H9 (cell line): ENCODE results near the gene RNF220. TPM values are rescaled to one million over a fixed set of nuclear protein-coding genes. Genes with fewer than 3 reads are reported as not detected.

Source experiments
- DNase-seq: peaks from one replicate; pipeline ENCODE4 v3.0.0-alpha.2; 2017
- H2AFZ ChIP-seq: one replicate; pipeline ENCODE4 v1.6.1; 2013; ENCODE audit warnings: mild to moderate bottlenecking, low read length, control low read depth, moderate library complexity
- H2AK5ac ChIP-seq: 2 replicates; pipeline ENCODE4 v1.6.1; 2013; ENCODE audit warnings: low read length, control low read depth, mixed read lengths; ENCODE audit not compliant: insufficient read length
- H2BK120ac ChIP-seq: one replicate; pipeline ENCODE4 v1.6.1; 2013; ENCODE audit warnings: low read depth, mild to moderate bottlenecking, low read length, control low read depth, inconsistent platforms; ENCODE audit not compliant: poor library complexity, severe bottlenecking
- H2BK12ac ChIP-seq: 2 replicates; pipeline ENCODE4 v1.6.1; 2013; ENCODE audit warnings: low read length, control low read depth, mixed read lengths, low read depth; ENCODE audit not compliant: insufficient read length
- H2BK15ac ChIP-seq: 2 replicates; pipeline ENCODE4 v1.6.1; 2013; ENCODE audit warnings: low read depth, low read length, control low read depth
- H2BK20ac ChIP-seq: one replicate; pipeline ENCODE4 v1.6.1; 2013; ENCODE audit warnings: low read depth, mild to moderate bottlenecking, low read length, control low read depth, inconsistent platforms; ENCODE audit not compliant: poor library complexity, severe bottlenecking
- H2BK5ac ChIP-seq: 2 replicates; pipeline ENCODE4 v1.6.1; 2013; ENCODE audit warnings: low read length, control low read depth, mixed read lengths; ENCODE audit not compliant: insufficient read length
- H3K14ac ChIP-seq: 2 replicates; pipeline ENCODE4 v1.6.1; 2013; ENCODE audit warnings: low read length, control low read depth; ENCODE audit not compliant: insufficient read depth
- H3K18ac ChIP-seq: 2 replicates; pipeline ENCODE4 v1.6.1; 2013; ENCODE audit warnings: low read depth, mild to moderate bottlenecking, mixed read lengths, low read length, control low read depth; ENCODE audit not compliant: insufficient read length
- H3K23ac ChIP-seq: 2 replicates; pipeline ENCODE4 v1.6.1; 2013; ENCODE audit warnings: low read length, control low read depth, mixed read lengths, low read depth; ENCODE audit not compliant: insufficient read length
- H3K23me2 ChIP-seq: 2 replicates; pipeline ENCODE4 v1.6.1; 2013; ENCODE audit warnings: low read depth, mild to moderate bottlenecking, mixed read lengths, low read length, control low read depth; ENCODE audit not compliant: insufficient read length, poor library complexity, severe bottlenecking
- H3K27ac ChIP-seq: 2 replicates; pipeline ENCODE4 v1.5.1; 2013; ENCODE audit warnings: low read length, control low read depth, mixed read lengths, low read depth; ENCODE audit not compliant: insufficient read length
- H3K27me3 ChIP-seq: 2 replicates; pipeline ENCODE4 v1.6.1; 2013; ENCODE audit warnings: low read length, control low read depth, inconsistent platforms; ENCODE audit not compliant: insufficient read depth
- H3K4ac ChIP-seq: 2 replicates; pipeline ENCODE4 v1.6.1; 2013; ENCODE audit warnings: low read depth, mild to moderate bottlenecking, control low read depth, inconsistent platforms, low read length, moderate library complexity
- H3K4me1 ChIP-seq: 2 replicates; pipeline ENCODE4 v1.6.1; 2013; ENCODE audit warnings: low read length, control low read depth, inconsistent platforms; ENCODE audit not compliant: insufficient read depth
- H3K4me2 ChIP-seq: 2 replicates; pipeline ENCODE4 v1.6.1; 2013; ENCODE audit warnings: low read length, control low read depth, mixed read lengths; ENCODE audit not compliant: insufficient read length, insufficient read depth
- H3K56ac ChIP-seq: 2 replicates; pipeline ENCODE4 v1.6.1; 2013; ENCODE audit warnings: low read depth, mild to moderate bottlenecking, mixed read lengths, low read length, control low read depth; ENCODE audit not compliant: insufficient read length
- H3K79me1 ChIP-seq: 2 replicates; pipeline ENCODE4 v1.6.1; 2013; ENCODE audit warnings: low read depth, mild to moderate bottlenecking, moderate library complexity, low read length, control low read depth, inconsistent platforms; ENCODE audit not compliant: insufficient read depth, poor library complexity, severe bottlenecking
- H3K79me2 ChIP-seq: 2 replicates; pipeline ENCODE4 v1.6.1; 2013; ENCODE audit warnings: low read length, control low read depth, inconsistent platforms; ENCODE audit not compliant: insufficient read depth
- H3K9ac ChIP-seq: 2 replicates; pipeline ENCODE4 v1.6.1; 2013; ENCODE audit warnings: low read length, control low read depth, mixed read lengths; ENCODE audit not compliant: insufficient read length; ENCODE audit errors: extremely low read depth
- H3K9me3 ChIP-seq: one replicate; pipeline ENCODE4 v1.6.1; 2013; ENCODE audit warnings: low read depth, low read length, inconsistent platforms; ENCODE audit not compliant: control insufficient read depth
- H3T11ph ChIP-seq: one replicate; pipeline ENCODE4 v1.6.1; 2013; ENCODE audit warnings: mild to moderate bottlenecking, low read length, control low read depth, inconsistent platforms
- H4K20me1 ChIP-seq: one replicate; pipeline ENCODE4 v1.6.1; 2013; ENCODE audit not compliant: control insufficient read depth, insufficient read length, insufficient read depth
- H4K5ac ChIP-seq: 2 replicates; pipeline ENCODE4 v1.6.1; 2013; ENCODE audit warnings: low read depth, mild to moderate bottlenecking, mixed read lengths, low read length, control low read depth; ENCODE audit not compliant: insufficient read length
- H4K8ac ChIP-seq: replicated peaks from 2 replicates; pipeline ENCODE4 v1.6.1; 2013; ENCODE audit warnings: low read length, control low read depth, mixed read lengths, low read depth; ENCODE audit not compliant: insufficient read length
- H4K91ac ChIP-seq: 2 replicates; pipeline ENCODE4 v1.6.1; 2013; ENCODE audit warnings: low read depth, mild to moderate bottlenecking, moderate library complexity, mixed read lengths, low read length, control low read depth; ENCODE audit not compliant: insufficient read length
- H3K27ac Mint-ChIP-seq, 3 experiments: 2 replicates in 2 of 3; 3 replicates in 1 of 3; pipeline ENCODE4 v1.8.0; 2020 to 2021; ENCODE audit warnings: mixed read lengths in 3 of 3, mild to moderate bottlenecking in 1 of 3, moderate library complexity in 1 of 3
- H3K27me3 Mint-ChIP-seq: 2 replicates; pipeline ENCODE4 v1.8.0; 2021; ENCODE audit warnings: low read depth, mild to moderate bottlenecking, moderate library complexity, mixed read lengths
- H3K36me3 Mint-ChIP-seq, 3 experiments: 2 replicates in 2 of 3; 3 replicates in 1 of 3; pipeline ENCODE4 v1.8.0; 2020 to 2021; ENCODE audit warnings: low read depth in 3 of 3, mixed read lengths in 3 of 3; ENCODE audit not compliant: insufficient read depth in 1 of 3
- H3K4me1 Mint-ChIP-seq, 2 experiments: 2 replicates each; pipeline ENCODE4 v1.8.0; 2020; ENCODE audit warnings: mixed read lengths in 2 of 2
- H3K4me3 Mint-ChIP-seq, 2 experiments: 2 replicates in 1 of 2; 3 replicates in 1 of 2; pipeline ENCODE4 v1.8.0; 2020 to 2021; ENCODE audit warnings: mild to moderate bottlenecking in 2 of 2, mixed read lengths in 2 of 2, moderate library complexity in 1 of 2
- H3K9me3 Mint-ChIP-seq, 2 experiments: 2 replicates in 1 of 2; 3 replicates in 1 of 2; pipeline ENCODE4 v1.8.0; 2020; ENCODE audit warnings: mild to moderate bottlenecking in 2 of 2, mixed read lengths in 2 of 2, moderate library complexity in 1 of 2
- CTCF ChIP-seq: fragments of 200-600 bp; sonication (generic); conservative IDR thresholded peaks from 3 replicates; pipeline ENCODE4 v1.8.0; 2021; ENCODE audit warnings: antibody characterized with exemption, mild to moderate bottlenecking
- WGBS: extraction: QIAGEN DNeasy Blood & Tissue Kit; methylation state at CpG from one replicate; pipeline ENCODE4 v1.1.7; 2013; ENCODE audit warnings: missing lambda C conversion rate, low lambda C conversion rate, mixed read lengths; ENCODE audit not compliant: insufficient read length; ENCODE audit errors: extremely low coverage; 5-methylcytosine and 5-hydroxymethylcytosine counted together
- total RNA-seq: library from RNA; stranded (reverse); gene quantifications from 2 replicates; pipeline ENCODE4 v1.2.1, GENCODE V29; 2021

RNF220 gene
- total RNA-seq, 1 experiment from 2014 or later: 109 TPM

- H2BK12ac ChIP-seq: no peak overlapping the region
- H3K4me1 ChIP-seq: peaks cover 3% of the 10 kb centered on the region; the same call in 1 of the 2 replicates
- no peak overlapping the region for H3K4me2 ChIP-seq
- H3K79me1 ChIP-seq: peaks cover 4% of the 10 kb centered on the region
- H3K9me3 Mint-ChIP-seq: no peaks in the 10 kb centered on the region
- H3K9ac ChIP-seq: no peak overlapping the region
- H3K18ac ChIP-seq: no peak overlapping the region
- TF ChIP-seq CTCF: no peak
- H3K36me3 Mint-ChIP-seq: peaks cover 33 to 64% (median 63%) of the 10 kb centered on the region in 3 experiments
- H4K5ac ChIP-seq: no peak overlapping the region
- H4K8ac ChIP-seq: no peak overlapping the region
- H3K9me3 ChIP-seq: no peaks in the 10 kb centered on the region
- H3K79me2 ChIP-seq: no peaks in the 10 kb centered on the region
- H2AK5ac ChIP-seq: no peak overlapping the region
- no peak overlapping the region for H2BK20ac ChIP-seq
- no peak overlapping the region for H2AFZ ChIP-seq
- no peak overlapping the region for H3K56ac ChIP-seq
- no peak overlapping the region for H3K14ac ChIP-seq
- 0 out of 5 replicates have a peak overlapping the region, but pooled peaks of 1 of the 2 experiments have one; percentile 25 for H3K4me3 Mint-ChIP-seq
- H3T11ph ChIP-seq: no peak overlapping the region
- H4K20me1 ChIP-seq: no peaks in the 10 kb centered on the region
- no peak overlapping the region for H2BK5ac ChIP-seq
- no peak overlapping the region for H4K91ac ChIP-seq
- H3K4ac ChIP-seq: no peak overlapping the region
- H3K4me1 Mint-ChIP-seq: peaks cover 19 to 21% of the 10 kb centered on the region in 2 experiments
- peak overlapping the region in 1 of 3 experiments; percentile 41; a peak in 1 of 7 replicates for H3K27ac Mint-ChIP-seq
- H3K27ac ChIP-seq: no peak overlapping the region
- H2BK120ac ChIP-seq: no peak overlapping the region
- no CpG with 5 or more reads among the region's 3 CpGs for WGBS
- H3K27me3 Mint-ChIP-seq: peaks cover 1% of the 10 kb centered on the region; the same call in 1 of the 2 replicates
- no peak overlapping the region for H2BK15ac ChIP-seq
- peaks cover 11% of the 10 kb centered on the region for H3K23me2 ChIP-seq
- H3K27me3 ChIP-seq: no peaks in the 10 kb centered on the region
- DNase-seq: no peak
- no peak overlapping the region for H3K23ac ChIP-seq
Measured at GRCh38 chr1:44634606-44635189, 229.6 kb downstream of the RNF220 start.
